Ramos (cell line): Measurements from ENCODE around the gene RBMX.

ENCODE experiments used
- in situ Hi-C: fragments of 300-500 bp; cut with MboI; formaldehyde crosslinking; loops from one replicate; pipeline ENCODE4 v1.14.3; 2022; ENCODE audit warnings: low sequenced_read_pairs; ENCODE audit not compliant: unreplicated experiment

The RBMX gene

GRCh38 chrX:136850441-136851175, 29.9 kb downstream of the RBMX start:
- in situ Hi-C loops = no loop called here

- in situ Hi-C loops = no loop called here
Measured at GRCh38 chrX:136849395-136849794, 31.1 kb downstream of the RBMX start.

- in situ Hi-C loops = no loop called here
Measured at GRCh38 chrX:136847874-136848273, 32.7 kb downstream of the RBMX start.

GRCh38 chrX:136839196-136839595, 41.3 kb downstream of the RBMX start:
- in situ Hi-C loops = no loop called here

- in situ Hi-C loops = no loop called here
Measured at GRCh38 chrX:136835761-136836160, 44.8 kb downstream of the RBMX start.

GRCh38 chrX:136829413-136829812, 51.1 kb downstream of the RBMX start:
- in situ Hi-C loops = no loop called here

GRCh38 chrX:136828830-136829229, 51.7 kb downstream of the RBMX start:
- in situ Hi-C loops = no loop called here

- in situ Hi-C loops = no loop called here
Measured at GRCh38 chrX:136827026-136827425, 53.5 kb downstream of the RBMX start.

GRCh38 chrX:136825771-136826170, 54.8 kb downstream of the RBMX start:
- in situ Hi-C loops = no loop called here
